Measurements from ENCODE around the gene COG5.

The COG5 gene

DNA sequence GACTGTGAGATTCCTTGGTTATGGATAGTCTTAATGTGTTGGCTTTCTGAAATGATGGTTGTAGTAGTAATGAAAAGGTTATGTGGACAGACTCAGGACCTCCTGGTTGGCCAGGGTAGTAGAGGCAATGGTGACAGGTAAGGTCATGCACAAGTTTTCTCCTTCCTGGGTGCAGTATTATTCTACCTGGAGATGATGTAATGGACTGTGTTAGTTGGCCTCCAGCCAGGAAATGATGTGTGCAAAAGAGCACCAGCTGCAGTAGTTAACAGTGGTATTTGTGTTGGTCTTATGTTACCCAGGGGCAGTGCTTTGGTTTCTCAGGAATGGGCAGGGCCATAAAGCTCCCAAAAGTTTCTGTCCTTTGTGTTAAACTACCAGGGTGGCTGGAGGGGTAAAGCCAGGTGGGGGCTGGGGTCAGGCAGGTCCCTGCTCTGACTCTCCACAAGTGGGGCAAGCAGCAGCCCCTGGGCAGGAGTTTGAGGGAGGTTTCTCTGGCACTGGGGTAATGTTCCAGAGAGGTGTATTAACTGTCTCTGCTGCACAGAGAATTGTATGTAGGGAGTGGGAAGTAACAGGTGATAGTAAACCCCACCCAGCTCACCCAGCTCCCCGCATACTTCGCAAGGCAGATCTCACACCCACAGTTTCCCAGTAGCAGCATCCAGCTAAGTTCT, 57.6 kb downstream of the COG5 start:
- DNase-seq (ENCODE audit: low read depth), result no peak

GRCh38 chr7:107505362-107505761, 58.4 kb downstream of the COG5 start:
- no peak for DNase-seq (ENCODE audit: low read depth)

- no peak for DNase-seq (ENCODE audit: low read depth)
Observed at GRCh38 chr7:107503687-107504086, 60.0 kb downstream of the COG5 start.

- no peak for DNase-seq (ENCODE audit: low read depth)
Observed at GRCh38 chr7:107502797-107503196, 60.9 kb downstream of the COG5 start.

DNA sequence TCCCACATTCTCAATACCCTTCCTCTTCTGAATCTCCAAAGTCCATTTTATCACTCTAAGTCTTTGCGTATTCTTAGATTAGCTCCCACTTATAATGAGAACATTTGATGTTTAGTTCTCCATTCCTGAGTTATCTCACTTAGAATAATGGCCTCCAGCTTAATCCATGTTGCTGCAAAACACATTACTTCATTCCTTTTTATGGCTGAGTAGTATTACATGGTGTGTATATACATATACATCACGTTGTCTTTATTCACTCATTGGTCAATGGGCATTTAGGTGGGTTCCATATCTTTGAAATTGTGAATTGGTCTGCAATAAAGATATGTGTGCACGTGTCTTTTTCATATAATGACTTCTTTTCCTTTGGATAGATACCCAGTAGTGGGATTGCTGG, 61.6 kb downstream of the COG5 start:
- DNase-seq (ENCODE audit: low read depth), result no peak

DNA sequence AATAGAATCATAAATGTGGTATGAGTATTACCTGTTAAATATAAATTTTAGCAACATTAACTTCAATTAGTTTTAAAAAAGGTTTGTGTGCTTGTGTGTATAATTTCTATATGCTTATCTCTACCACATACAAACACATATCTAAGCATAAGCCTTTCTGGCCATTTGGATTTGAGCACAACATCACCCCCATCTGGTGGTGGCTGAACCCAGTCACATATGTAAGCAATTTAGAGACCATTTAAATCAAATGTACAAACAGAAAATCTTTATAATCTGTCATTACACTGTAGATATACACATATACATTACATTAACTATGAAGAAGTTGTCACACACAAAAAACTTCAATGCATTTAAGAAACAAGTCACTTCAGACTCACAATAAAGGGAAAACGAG, 62.1 kb downstream of the COG5 start:
- peak; percentile 65 for DNase-seq (ENCODE audit: low read depth)

- DNase-seq (ENCODE audit: low read depth), result no peak
Observed at GRCh38 chr7:107499731-107500130, 64.0 kb downstream of the COG5 start.

GRCh38 chr7:107495516-107495915, 68.2 kb downstream of the COG5 start:
- no peak for DNase-seq (ENCODE audit: low read depth)

GRCh38 chr7:107494884-107495283, 68.8 kb downstream of the COG5 start:
- no peak for DNase-seq (ENCODE audit: low read depth)

- no peak for DNase-seq (ENCODE audit: low read depth)
Observed at GRCh38 chr7:107494315-107494751, 69.4 kb downstream of the COG5 start.

DNA sequence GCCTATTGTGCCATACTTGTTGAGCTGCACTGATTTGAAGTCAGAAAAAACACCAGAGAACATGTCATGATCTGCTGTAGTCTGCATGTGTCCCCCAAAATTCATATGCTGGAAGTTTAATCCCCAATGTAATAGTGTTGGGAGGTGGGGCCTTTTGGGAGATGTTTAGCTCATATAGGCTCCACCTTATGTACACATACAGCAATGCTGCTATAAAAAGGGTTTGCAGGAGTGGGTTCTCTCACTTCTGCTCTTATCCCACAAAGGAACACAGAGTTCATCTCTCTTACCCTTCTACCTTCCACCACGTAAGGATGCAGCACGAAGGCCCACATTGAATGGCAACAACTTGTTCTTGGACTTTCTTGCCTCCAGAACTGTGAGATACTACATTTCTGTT, 70.8 kb downstream of the COG5 start:
- DNase-seq (ENCODE audit: low read depth), result no peak

- DNase-seq (ENCODE audit: low read depth), result no peak
Observed at GRCh38 chr7:107486041-107486440, 77.7 kb downstream of the COG5 start.

GRCh38 chr7:107482571-107482970, 81.1 kb downstream of the COG5 start:
- DNase-seq (ENCODE audit: low read depth), result no peak

- no peak for DNase-seq (ENCODE audit: low read depth)
Observed at GRCh38 chr7:107480932-107481331, 82.8 kb downstream of the COG5 start.

DNA sequence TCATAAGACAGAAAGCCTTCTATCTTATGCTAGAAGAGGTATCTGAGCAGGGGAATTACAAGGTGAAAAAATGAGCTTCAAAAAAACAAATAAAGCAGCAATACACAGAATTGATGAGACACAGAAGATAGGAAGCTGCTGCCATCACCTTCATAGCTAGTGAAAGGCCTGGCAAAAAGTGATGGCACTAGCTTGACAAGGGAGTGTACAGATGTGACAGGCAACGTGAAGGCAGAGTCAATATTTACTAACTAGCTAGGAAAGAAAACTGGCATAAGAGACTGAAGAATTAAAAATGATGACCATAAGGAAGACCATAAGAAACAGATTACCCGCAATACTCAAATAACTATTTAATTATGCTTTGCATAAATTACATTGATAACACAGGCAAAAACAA, 84.4 kb downstream of the COG5 start:
- no peak for DNase-seq (ENCODE audit: low read depth)

DNA sequence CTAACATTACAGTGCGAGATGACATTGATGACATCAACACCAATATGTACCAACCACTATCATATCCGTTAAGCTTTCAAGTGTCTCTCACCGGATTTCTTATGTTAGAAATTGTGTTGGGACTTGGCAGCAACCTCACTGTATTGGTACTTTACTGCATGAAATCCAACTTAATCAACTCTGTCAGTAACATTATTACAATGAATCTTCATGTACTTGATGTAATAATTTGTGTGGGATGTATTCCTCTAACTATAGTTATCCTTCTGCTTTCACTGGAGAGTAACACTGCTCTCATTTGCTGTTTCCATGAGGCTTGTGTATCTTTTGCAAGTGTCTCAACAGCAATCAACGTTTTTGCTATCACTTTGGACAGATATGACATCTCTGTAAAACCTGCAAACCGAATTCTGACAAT, 89.6 kb downstream of the COG5 start:
- DNase-seq (ENCODE audit: low read depth), result no peak

DNA sequence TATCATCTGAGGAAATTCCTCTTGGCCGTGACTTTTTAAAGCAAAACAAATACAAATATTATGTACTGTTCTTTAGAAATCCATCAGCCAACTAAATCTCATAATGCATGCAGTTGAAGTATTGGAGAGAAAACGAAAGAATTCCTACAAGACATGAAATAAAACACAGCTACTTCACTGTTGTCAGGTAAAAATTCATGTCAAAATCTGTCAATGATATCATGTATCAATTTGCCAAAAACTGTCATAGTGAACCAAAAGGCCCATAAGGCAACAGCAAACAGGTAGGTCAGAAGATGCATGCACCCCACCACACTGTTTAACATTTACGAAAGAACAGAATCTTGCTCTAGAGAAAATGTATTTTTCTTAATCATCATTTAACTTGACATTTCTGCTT, 91.6 kb downstream of the COG5 start:
- no peak for DNase-seq (ENCODE audit: low read depth)

DNA sequence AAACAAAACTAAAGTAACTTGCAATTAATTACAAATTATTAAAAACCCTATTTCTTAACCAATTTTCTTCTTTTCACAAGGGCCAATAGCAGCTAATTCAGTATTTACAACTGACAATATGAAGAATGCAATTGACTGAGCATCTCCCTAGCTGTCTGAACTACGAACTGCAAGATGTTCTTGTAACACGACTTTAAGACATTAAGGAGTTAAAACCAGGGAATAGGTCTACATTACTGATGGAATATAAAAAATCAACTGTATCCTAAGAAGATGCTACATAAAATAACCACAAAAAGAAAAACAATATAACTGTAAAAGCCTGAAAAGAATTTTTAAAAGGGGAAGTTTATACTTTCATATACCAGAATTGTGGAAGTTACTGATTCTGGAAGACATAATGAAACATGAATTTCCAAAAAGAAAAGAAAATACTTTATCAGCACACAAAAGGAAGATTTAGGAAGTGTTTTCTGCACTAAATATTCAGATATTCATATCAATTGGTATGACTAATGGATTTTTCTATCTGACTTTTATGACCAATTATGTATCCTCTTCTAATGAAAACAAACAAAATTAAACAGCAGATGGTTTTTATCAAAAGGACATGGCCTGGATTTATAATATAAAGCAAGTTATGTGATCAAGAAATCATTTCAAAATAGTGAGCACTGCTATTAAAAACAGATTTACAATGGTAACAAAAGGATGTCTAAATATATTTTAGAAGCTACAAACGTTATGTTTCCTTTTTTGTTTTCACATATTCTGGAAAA, 92.2 kb downstream of the COG5 start:
- DNase-seq (ENCODE audit: low read depth), result peak; percentile 35

DNA sequence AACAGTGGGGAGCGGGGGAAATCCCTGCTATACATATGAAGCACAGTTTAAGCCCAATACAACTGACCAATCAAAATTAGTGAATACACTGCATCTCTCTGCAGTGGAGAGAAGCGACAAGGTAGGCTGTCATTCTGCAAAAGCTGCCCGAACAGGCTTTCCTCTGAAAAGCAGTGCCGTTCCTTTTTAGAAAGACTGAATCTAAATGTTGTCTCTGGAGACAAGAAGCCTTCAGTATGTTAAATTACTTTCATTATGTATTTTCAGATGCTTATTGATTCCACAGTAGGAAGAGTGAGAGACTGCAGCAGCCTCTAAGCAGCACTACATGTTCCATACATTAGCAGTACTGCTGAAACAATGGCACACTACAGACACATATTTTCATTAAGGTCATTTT, 93.8 kb downstream of the COG5 start, which contains the start of gene GPR22:
Gene GPR22 (plus strand): TSS at position 129 of the 400 bp plus-strand sequence. CDS start 4,004 bp downstream, outside the sequence.
- DNase-seq (ENCODE audit: low read depth), result no peak

DNA sequence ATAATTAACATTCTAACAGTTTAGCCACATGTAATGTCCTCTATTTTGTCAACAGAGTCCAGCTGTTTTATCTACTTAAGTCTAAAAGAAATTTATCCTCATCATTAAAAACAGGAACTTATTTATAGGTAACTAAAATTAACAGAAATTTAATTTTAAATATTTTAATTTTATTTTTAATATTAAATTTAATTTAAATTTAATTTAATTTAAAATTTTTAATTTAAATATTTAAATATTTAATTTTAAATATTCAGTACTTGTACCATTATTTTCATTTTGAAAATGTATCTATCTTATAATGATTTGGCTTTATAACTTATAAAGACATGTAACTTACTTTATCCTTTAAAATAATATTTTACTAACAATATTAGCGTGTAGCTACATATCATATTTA, 94.9 kb downstream of the COG5 start:
- DNase-seq (ENCODE audit: low read depth), result no peak

DNA sequence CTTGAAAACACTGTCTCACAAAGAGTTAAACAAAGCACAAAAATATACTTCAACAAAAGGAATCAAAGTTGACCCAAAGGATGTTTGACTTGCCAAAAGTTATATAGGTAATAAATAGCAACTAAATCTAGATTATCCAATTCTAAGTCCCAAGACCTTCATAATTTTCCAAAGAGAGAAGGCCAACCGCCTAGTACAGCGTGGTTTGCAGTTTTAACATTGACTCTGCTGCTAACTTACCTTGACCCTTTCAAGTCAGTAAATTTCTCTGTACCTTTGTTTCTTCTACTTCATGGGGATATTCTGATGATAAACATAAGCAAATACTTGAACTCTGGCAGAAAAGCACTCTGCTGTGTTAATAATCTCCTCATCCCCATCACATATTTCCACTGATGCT, 95.7 kb downstream of the COG5 start:
- DNase-seq (ENCODE audit: low read depth), result no peak

DNA sequence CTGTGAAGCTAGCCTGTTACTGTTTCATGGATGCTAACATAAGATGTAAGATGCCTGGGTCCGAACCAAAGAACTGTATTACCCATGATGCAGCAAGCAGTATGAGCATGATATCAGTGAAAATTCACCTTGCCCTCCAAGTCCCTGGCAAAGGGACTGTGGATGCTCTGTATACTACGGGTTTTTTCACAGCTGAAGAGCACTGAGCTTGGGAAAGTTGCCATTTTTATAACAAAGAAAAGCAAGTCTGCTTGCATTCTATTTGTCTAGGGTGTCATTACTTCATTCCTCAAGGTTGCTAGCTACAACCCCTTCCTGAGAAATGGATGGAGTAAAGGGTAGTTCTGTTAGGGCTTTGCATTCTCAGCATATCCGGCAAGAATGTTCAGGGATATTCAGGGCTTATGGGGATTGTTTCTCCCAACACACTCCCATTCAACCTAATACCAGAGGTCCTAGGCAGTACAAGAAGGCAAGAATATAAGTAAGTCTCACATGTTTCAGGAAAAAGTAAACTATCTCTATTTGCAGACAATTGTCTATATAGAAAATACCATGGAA, 99.0 kb downstream of the COG5 start:
- DNase-seq (ENCODE audit: low read depth), result no peak

All from EH (cell line).